ENCODE data around the gene FBXO44. TPM values are rescaled to one million over a fixed set of nuclear protein-coding genes. Genes with fewer than 3 reads are reported as not detected.

FBXO44 gene
- polyA plus RNA-seq, 3 donors: 13.7 to 20.4 (median 17.9) TPM

- DNase-seq (ENCODE audit: extremely low read depth in 1 of 11, low read depth in 9 of 11, low spot score in 4 of 11): no peak
Measured at GRCh38 chr1:11651017-11651416, 3.7 kb upstream of the FBXO44 start.

DNA sequence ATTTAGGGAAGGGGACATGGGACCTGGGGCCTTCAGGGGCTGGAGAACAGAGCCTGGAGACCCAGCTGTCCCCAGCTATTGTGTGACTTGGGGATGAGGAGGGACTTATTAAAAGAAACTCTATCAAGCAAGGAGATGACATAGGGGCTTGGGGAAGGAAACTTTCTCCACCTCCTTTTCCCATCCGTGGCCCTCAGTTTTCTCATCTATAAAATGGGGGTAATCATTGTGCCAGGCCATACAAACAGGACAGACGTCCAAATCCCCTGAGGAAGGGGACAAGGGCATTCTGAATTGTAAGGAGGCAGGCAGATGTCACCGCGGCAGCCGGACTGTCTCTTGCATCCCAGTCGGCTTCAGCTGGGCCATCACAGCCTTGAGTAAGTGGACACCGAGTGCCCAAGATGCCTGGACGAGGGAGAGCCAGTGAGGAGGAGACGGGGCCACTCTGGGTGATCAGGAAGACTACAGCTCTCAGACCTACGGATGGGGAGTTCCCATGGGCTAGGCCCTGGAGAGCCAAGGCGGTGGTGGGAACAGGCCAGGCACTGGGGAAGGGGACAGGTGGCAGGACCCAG, 2.4 kb upstream of the FBXO44 start:
- DNase-seq (ENCODE audit: extremely low read depth in 1 of 11, low read depth in 9 of 11, low spot score in 4 of 11): no peak

DNA sequence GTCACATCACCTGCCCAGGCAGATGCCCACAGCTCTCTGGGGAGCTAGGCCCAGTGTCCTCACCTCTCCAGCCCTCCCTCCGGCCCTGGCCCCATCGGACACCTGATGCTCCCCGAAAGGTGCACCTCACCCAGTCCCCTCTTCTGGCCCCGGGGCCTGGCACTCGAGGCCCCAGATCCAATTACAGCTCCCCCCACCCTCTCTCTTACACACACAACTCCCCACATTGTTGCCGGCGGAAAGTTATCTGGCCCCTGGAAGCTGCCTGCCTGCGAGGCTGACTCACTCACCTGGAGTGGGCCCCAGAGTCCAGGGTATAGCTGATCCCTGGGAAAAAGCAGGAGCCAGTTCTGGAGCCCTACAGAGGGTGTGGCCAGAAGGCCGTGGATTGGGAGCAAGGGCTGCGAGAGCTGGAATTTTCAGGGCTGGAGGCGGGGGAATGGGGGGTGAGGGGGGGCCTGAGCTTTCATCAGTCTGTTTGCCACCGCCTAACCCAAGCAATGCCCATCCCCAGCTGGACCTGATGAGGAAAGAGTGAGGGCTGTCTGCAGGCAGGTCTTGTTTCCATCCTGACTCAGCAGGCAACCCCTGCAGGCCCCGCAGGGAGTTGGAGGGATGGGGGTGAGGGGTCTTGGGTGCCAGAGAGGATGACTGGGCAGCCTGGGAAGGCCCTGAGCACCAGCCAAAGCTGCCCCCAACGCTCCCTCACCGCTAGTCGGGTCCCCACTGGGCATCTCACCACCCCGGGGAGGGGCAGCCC, 1.4 kb upstream of the FBXO44 start:
- DNase-seq (ENCODE audit: extremely low read depth in 1 of 11, low read depth in 9 of 11, low spot score in 4 of 11): no peak

- no peak for DNase-seq (ENCODE audit: extremely low read depth in 1 of 11, low read depth in 9 of 11, low spot score in 4 of 11)
Measured at GRCh38 chr1:11653861-11654136, 878 bp upstream of the FBXO44 start.

DNA sequence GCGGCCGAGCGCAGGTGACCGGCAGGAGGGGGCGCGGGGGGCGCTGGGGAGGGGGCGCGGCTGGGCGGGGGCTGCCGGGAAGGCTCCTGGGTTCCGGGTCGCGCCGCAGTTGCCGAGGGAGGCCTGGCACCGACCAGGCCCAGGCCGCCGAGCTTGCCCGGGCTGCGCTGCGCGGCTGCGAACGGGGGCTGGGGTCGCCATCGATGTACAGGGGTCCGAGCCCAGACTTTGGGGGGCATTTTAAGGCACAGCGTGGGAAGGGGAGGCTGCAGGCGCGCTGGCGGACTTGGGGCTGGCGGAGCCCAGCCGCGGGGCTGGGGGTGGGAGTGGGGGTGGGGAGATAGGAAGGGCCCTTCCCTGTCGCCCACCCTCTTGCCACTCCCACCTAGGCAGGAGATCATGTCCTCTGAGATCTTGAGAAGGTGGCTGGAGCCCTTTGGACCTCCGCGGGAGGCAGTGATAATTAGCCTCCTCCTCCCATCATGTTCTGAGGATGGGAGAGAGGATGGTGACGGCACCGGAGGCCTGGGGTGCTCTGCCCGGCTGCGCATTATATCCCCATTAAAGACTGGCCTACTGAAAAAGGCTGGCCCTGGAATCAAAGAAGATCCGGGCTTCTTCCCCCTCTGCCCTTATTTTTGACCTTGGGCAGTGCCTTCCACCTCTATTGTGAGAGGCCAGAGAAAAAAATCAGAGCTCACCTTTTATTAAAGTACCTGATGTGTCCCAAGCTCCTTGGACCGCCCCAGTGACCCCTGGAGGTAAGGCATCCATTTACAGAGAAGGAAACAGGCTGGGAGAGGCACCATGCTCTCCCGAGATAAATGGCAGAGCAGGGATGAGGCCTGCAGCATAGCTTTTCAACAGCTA, 497 bp downstream of the FBXO44 start:
- no peak for DNase-seq (ENCODE audit: extremely low read depth in 1 of 11, low read depth in 9 of 11, low spot score in 4 of 11)

- no peak for DNase-seq (ENCODE audit: extremely low read depth in 1 of 11, low read depth in 9 of 11, low spot score in 4 of 11)
Measured at GRCh38 chr1:11657654-11658053, 3.0 kb downstream of the FBXO44 start.

- no peak for DNase-seq (ENCODE audit: extremely low read depth in 1 of 11, low read depth in 9 of 11, low spot score in 4 of 11)
Measured at GRCh38 chr1:11658542-11658941, 3.9 kb downstream of the FBXO44 start.

DNA sequence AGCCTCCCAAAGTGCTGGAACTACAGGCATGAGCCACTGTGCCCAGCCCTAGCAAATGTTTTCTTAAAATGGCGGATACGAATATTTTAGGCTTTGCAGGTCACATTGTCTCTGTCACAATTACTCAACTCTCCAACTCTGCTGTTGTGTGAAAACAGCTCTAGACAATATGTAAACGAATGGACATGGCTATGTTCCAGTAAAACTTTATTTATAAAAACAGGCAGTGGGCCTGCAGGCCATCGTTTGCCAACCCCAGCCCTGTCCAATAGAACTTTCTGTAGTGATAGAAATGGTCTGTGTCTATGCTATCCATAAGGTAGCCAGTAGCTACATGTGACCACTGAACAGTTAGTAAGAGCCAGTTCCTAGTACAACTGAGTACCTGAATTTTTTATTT, 5.1 kb downstream of the FBXO44 start:
- DNase-seq (ENCODE audit: extremely low read depth in 1 of 11, low read depth in 9 of 11, low spot score in 4 of 11): no peak

DNA sequence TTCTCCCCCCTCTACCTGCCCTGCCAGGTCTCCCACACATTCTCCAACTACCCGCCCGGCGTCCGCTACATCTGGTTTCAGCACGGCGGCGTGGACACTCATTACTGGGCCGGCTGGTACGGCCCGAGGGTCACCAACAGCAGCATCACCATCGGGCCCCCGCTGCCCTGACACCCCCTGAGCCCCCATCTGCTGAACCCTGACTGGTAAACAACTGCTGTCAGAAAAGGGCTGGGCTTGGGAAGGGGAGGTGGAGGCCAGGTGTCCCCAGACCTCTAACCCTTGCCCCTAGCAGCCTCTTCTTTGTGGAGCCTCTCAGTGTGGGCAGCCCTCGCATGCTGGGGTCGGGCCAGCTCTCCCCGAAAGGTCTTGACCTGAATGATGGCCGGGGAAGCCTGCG, 6.4 kb downstream of the FBXO44 start:
- DNase-seq (ENCODE audit: extremely low read depth in 1 of 11, low read depth in 9 of 11, low spot score in 4 of 11): no peak

DNA sequence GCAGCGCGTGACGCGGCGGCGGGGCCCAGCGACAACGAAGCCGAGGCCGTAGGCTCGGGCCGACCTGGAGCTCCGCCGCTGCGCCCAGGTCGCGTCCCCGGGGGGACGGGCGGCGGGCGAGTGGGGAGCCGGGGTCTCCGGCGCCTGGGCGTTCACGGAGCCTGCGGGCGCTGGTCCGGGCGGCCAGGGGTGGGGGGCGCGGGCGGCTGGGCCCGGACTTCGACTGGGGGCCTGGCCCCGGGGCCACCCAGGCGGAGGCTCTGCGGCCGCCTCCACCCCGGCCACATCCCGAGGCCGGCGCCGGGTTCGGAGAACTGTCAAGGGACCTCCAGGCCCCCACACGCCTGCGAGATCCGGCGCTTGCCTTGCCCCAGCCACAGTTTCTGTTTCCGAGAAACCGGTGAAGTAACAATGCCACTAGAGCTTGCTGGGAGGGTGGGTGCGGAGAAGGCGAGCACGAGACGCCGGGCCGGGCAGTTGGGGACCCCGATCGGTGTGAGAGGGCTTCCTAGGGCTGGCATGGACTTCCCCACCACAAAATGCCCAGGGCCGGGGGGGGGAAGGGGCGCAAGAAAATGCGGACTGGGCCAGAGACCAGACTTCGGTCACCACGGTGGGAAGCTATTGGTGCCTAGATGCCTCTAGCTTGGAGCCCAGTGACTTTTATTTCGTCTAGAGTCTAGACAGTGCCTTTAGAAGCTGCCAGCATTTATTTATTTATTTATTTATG, 9.8 kb downstream of the FBXO44 start:
- no peak for DNase-seq (ENCODE audit: extremely low read depth in 1 of 11, low read depth in 9 of 11, low spot score in 4 of 11)

GRCh38 chr1:11668516-11668915, 13.8 kb downstream of the FBXO44 start:
- no peak for DNase-seq (ENCODE audit: extremely low read depth in 1 of 11, low read depth in 9 of 11, low spot score in 4 of 11)

- no peak for DNase-seq (ENCODE audit: extremely low read depth in 1 of 11, low read depth in 9 of 11, low spot score in 4 of 11)
Measured at GRCh38 chr1:11670747-11671146, 16.1 kb downstream of the FBXO44 start.

DNA sequence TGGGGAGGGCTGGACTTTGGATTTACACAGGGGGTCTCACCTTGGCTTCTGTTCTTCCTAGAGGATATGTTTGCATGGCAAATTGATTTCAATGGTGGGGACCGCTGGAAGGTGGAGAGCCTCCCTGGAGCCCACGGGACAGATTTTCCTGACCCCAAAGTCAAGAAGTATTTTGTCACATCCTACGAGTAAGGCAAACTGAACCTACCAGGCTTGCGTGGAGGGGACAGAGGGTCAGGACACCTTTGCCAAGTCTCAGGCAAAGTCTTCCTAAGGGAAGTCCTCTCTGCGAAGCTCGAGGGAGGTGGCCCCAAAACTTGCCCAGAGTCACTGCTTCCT, 16.5 kb downstream of the FBXO44 start:
- no peak for DNase-seq (ENCODE audit: extremely low read depth in 1 of 11, low read depth in 9 of 11, low spot score in 4 of 11)

- DNase-seq (ENCODE audit: extremely low read depth in 1 of 11, low read depth in 9 of 11, low spot score in 4 of 11): no peak
Measured at GRCh38 chr1:11671544-11672286, 17.0 kb downstream of the FBXO44 start.

DNA sequence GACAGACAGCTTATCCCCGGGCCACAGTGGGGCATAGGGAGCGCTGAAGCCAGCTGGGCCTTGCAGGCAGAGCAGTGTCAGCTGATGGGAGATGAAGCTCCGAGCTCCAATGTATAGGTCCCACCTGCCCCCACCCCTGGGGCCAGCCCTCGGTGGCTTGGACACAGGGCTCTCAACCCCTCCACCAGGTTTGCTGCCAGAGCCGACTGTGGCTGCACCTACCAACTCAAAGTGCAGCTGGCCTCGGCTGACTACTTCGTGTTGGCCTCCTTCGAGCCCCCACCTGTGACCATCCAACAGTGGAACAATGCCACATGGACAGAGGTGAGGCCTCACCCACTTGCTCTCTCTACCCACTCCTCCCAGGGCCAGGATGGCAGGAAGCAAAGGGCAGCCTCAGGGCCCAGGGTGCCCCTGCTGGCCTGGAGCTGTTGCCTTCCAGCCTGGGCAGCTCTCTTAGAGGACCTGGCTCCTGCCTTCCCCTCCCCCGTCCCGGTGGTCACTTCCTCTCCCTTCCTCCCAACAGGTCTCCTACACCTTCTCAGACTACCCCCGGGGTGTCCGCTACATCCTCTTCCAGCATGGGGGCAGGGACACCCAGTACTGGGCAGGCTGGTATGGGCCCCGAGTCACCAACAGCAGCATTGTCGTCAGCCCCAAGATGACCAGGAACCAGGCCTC, 18.6 kb downstream of the FBXO44 start:
- DNase-seq (ENCODE audit: extremely low read depth in 1 of 11, low read depth in 9 of 11, low spot score in 4 of 11): no peak

- DNase-seq (ENCODE audit: extremely low read depth in 1 of 11, low read depth in 9 of 11, low spot score in 4 of 11): no peak
Measured at GRCh38 chr1:11674488-11674887, 19.8 kb downstream of the FBXO44 start.

DNA sequence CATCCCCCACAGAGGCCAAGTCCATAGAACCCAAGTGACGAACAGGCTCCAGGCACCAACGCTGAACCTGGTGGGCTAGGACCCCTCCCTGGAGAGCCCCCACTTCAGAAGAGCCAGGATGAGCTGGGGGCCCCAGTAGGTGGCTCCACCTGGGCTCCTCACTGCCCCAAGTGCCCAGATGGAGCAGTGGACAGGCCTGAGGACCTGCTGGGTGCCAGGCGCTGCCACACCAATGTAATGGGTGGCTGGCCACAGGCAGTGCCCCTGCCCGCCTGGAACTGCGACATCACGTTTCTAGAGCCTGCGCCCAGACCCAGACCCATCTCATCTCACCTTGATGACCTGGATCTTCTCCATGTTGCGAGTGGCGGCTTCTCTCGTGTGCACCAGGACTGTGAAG, 20.6 kb downstream of the FBXO44 start:
- DNase-seq (ENCODE audit: extremely low read depth in 1 of 11, low read depth in 9 of 11, low spot score in 4 of 11): no peak

- no peak for DNase-seq (ENCODE audit: extremely low read depth in 1 of 11, low read depth in 9 of 11, low spot score in 4 of 11)
Measured at GRCh38 chr1:11676386-11677103, 21.9 kb downstream of the FBXO44 start.
